Activated CD4-positive, alpha-beta T cell treated with anti-CD3 and anti-CD28 coated beads, Interleukin-10, Interleukin-2, amounts not matched to agents 100 ng/mL and 50 ng/mL, durations not matched to agents 16 hours and 8 hours (primary cell): ENCODE results near the gene RPRD2.

Source experiments
- DNase-seq: peaks from one replicate; pipeline ENCODE4 v3.0.0-alpha.2; 2020

The RPRD2 gene

DNA sequence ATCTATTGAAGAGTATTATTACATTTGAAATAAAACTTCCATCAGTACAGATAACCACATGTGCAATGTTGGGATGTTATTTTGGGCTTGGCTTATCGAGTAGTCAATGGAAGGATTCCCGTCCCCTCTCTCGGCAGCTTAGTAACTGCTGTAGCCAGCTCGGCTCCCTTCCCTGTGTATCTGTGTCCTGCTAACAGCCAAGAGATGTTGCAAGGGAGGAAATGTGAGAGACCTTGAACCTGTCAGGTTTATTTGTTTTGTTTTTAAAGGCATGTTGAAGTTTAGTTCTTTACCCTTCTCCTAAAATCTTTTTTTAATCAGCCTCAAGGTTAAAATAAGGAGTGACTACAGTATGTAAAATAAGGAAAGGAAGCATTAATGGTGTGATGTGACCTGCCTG is 109.7 kb downstream of the RPRD2 start:
- no peak for DNase-seq

- DNase-seq = no peak
These were observed 110.9 kb downstream of the RPRD2 start for GRCh38 chr1:150474869-150475268.

DNA sequence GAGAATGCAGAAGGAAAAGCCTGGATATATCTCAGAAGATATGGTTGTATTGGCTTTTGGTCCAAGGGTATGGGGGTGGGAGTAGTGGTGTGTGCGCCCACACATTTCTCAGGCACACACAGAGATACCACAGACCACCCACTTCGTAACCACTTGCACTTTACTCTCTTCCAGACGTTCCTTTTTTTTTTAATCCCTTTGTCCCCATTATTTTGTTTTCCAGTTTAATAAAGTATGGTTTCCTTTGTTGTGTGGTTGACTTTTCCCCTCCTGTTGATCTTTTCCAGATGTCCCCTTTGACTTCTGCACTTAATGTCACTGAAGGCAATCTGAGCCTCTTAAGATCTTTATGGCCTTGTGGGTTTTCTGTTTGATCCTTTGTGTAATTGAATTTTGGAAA is 112.8 kb downstream of the RPRD2 start:
- no peak for DNase-seq

GRCh38 chr1:150477320-150477719 is 113.4 kb downstream of the RPRD2 start:
- no peak for DNase-seq

- DNase-seq = no peak
These were observed 113.8 kb downstream of the RPRD2 start for GRCh38 chr1:150477733-150478132.

DNA sequence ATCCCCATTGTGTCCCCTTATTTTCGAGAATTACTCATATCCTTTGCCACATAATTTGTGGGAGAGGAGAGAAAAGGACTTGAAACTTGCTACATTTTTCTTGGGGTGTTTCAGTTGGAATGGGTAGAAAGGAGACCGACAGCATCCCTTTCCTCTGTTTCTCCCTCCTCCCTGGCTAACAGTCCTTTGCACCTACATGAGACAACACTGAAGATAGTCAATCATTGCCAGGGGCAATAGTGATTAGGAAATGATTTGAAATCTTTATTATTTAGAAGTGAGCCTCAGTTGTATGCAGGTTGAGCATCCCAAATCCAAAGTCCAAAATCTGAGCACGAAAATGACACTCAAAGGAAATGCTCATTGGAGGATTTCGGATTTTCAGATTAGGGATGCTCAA is 115.4 kb downstream of the RPRD2 start:
- DNase-seq = no peak

- DNase-seq = no peak
These were observed 116.0 kb downstream of the RPRD2 start for GRCh38 chr1:150479927-150480352.

GRCh38 chr1:150484431-150484830 is 120.5 kb downstream of the RPRD2 start:
- no peak for DNase-seq

DNA sequence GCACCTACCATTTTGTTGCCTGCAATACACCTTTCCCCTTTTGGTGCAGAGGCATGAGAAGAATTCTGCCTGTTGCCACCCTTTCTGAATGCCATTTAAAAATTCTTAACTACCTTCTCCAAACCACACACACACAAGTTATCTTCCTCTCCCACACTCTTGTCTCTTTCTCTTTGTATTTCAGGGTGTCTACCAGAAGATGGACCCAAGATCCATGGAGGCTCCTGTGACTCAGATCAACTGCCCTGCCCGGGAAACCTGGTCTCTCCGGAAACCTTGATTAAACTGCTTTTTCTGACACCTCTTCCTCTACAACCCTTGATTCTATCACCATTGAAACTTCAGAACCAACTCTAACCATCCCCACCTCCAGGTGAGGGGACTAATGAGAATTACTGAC is 120.9 kb downstream of the RPRD2 start:
- DNase-seq = peak; percentile 13

- peak; percentile 99 for DNase-seq
These were observed 123.2 kb downstream of the RPRD2 start, which contains the start of gene TARS2 for GRCh38 chr1:150486966-150487762. Gene TARS2 (plus strand): TSS chr1:150487419. CDS start chr1:150487451, 32 bp downstream.

GRCh38 chr1:150487763-150488115 is 123.8 kb downstream of the RPRD2 start:
- DNase-seq = peak; percentile 10

- no peak for DNase-seq
These were observed 129.2 kb downstream of the RPRD2 start for GRCh38 chr1:150493175-150493574.

DNA sequence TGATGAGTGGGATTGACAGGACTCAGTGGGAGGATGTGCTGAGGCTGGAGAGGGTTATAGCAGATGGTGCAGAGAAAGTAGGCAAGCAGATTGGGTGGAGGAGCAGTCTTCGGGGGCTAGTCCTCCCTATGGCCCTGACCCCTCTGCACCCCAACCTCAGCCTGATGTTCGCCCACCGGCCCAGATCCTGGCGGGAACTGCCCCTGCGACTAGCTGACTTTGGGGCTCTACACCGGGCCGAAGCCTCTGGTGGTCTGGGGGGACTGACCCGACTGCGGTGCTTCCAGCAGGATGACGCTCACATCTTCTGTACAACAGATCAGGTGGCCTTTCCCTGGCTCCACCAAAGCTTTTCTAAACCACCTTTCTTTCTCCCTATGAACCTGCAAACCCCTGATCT is 134.4 kb downstream of the RPRD2 start:
- DNase-seq = no peak

- DNase-seq = no peak
These were observed 141.5 kb downstream of the RPRD2 start for GRCh38 chr1:150505431-150505830.

GRCh38 chr1:150507912-150508864 is 144.2 kb downstream of the RPRD2 start, which contains the start of gene ECM1:
Gene ECM1 (plus strand): TSS chr1:150508109. CDS start chr1:150508210, 101 bp downstream.
- peak; percentile 14 for DNase-seq

GRCh38 chr1:150508982-150509381 is 145.0 kb downstream of the RPRD2 start:
- no peak for DNase-seq

DNA sequence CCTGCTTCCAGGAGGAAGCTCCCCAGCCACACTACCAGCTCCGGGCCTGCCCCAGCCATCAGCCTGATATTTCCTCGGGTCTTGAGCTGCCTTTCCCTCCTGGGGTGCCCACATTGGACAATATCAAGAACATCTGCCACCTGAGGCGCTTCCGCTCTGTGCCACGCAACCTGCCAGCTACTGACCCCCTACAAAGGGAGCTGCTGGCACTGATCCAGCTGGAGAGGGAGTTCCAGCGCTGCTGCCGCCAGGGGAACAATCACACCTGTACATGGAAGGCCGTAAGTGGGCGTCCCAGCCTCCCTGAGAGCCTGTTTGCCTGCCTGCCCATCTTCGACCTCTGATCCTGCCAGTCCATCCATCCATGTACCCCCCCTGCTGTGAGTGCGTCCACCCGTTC is 147.6 kb downstream of the RPRD2 start:
- DNase-seq = no peak

DNA sequence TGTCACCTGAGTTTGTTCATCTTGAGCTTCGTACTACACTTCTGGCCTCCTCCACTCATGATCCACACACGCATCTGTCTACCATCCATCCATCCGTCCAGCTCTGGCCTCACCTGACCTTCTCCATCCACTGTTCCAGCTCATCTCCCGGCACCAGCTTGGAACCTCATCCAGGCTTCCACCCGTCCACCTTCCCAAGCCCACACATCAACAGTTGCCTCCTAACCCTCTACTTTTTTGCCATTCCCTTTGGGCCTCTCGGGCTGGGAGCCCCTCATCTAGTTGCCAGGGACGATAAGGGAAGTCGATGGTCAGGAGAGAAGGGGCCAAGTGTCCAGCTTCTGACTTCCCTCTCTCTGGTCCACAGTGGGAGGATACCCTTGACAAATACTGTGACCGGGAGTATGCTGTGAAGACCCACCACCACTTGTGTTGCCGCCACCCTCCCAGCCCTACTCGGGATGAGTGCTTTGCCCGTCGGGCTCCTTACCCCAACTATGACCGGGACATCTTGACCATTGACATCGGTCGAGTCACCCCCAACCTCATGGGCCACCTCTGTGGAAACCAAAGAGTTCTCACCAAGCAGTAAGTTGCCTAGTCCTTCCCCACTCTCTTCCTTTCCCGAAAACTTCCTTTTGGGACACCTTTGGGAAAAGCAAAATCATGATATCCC is 148.2 kb downstream of the RPRD2 start:
- no peak for DNase-seq

- no peak for DNase-seq
These were observed 148.9 kb downstream of the RPRD2 start for GRCh38 chr1:150512846-150513245.

GRCh38 chr1:150513351-150513791 is 149.4 kb downstream of the RPRD2 start:
- no peak for DNase-seq

DNA sequence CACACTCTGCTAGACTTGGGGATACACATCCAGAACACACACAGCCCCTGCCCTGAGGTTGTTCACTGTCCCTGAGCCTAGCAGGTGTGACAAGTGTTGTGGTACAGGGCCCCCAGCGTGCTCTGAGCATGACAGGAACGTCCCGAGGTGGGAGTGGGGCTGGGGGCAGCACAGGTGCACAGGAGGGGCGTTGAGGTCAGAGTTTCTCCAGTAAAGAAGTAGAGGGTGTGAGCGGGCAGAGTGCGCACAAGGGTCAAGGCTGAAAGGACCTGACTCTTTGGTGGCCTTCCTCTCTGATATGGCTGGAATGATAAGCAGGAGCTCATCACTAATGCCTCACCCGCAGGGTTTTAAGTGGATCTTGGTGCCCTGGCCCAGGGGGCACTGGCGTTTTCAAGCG is 150.3 kb downstream of the RPRD2 start:
- no peak for DNase-seq

DNA sequence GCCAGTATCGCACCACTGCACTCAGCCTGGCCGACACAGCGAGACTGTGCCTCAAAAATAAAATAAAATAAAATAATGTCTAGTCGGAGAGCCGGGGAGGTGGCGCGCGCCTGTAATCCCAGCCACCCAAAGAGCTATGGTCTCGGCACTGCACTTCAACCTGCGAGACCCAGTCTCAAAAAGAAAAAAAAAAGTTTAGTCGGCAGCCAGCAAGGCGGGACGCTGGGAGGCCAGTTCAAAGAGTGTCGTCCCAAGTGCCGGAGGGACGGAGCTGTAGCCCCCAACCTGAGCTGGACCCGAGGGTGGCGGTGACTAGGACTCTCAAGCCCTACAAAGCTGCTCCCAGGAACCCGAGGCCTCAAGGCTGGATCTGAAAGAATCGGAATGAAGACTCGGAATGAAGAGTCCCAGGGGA is 151.0 kb downstream of the RPRD2 start:
- no peak for DNase-seq
